ENCODE results near the gene ACOT7.

ACOT7 gene

DNA sequence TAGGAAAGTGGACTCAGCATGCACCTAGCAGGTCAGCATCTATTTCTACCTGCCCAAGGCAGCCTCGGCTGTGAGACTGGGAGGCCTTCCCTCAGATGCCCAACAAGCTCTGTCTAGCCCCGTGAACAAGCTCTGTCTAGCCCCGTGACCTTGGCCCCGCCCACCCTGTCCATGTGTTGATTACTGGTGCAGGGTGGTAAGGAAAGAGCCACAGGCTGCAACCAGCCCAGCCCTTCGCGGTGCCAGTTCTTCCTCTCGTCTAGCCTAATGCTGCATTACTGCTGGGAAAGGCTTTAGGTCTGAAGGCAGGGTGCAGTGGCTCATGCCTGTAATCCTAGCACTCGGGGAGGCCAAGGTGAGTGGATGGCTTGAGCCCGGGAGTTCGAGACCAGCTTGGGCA lies 134.9 kb downstream of the ACOT7 start:
- no peak overlapping the region for H3K4me2 ChIP-seq (ENCODE audit: low read depth, low read length, poor library complexity, severe bottlenecking)
- no peak overlapping the region for H2AFZ ChIP-seq (ENCODE audit: low read depth, low read length, severe bottlenecking)
- H3F3A ChIP-seq (ENCODE audit: insufficient read depth): no peaks in the 10 kb centered on the region
- H3K79me2 ChIP-seq (ENCODE audit: insufficient read depth, low read length): no peaks in the 10 kb centered on the region
- TF ChIP-seq, protein P1, sequence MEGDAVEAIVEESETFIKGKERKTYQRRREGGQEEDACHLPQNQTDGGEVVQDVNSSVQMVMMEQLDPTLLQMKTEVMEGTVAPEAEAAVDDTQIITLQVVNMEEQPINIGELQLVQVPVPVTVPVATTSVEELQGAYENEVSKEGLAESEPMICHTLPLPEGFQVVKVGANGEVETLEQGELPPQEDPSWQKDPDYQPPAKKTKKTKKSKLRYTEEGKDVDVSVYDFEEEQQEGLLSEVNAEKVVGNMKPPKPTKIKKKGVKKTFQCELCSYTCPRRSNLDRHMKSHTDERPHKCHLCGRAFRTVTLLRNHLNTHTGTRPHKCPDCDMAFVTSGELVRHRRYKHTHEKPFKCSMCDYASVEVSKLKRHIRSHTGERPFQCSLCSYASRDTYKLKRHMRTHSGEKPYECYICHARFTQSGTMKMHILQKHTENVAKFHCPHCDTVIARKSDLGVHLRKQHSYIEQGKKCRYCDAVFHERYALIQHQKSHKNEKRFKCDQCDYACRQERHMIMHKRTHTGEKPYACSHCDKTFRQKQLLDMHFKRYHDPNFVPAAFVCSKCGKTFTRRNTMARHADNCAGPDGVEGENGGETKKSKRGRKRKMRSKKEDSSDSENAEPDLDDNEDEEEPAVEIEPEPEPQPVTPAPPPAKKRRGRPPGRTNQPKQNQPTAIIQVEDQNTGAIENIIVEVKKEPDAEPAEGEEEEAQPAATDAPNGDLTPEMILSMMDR (IDR thresholded peaks at IDR 0.05; ENCODE audit: insufficient read depth, low read length, poor library complexity, severe bottlenecking): no peak
- no peak for TF ChIP-seq EZH2phosphoT487 (conservative IDR thresholded peaks at IDR 0.05; ENCODE audit: low read length)
- no peaks in the 10 kb centered on the region for H3K27me3 ChIP-seq (ENCODE audit: low read length)
- H3K36me3 ChIP-seq (ENCODE audit: low read length): no peaks in the 10 kb centered on the region
- no peaks in the 10 kb centered on the region for H3K9me2 ChIP-seq (replicated peaks; ENCODE audit: insufficient read depth, low read length)
- no peak overlapping the region for H3K9ac ChIP-seq (ENCODE audit: low read length)
- no peak overlapping the region for H3K27ac ChIP-seq (ENCODE audit: low read depth, low read length)
- no peak overlapping the region for H3K4me3 ChIP-seq (ENCODE audit: insufficient read depth, low read length, poor library complexity, severe bottlenecking)
- no peaks in the 10 kb centered on the region for H4K20me1 ChIP-seq (ENCODE audit: low read depth, low read length)
- H3K9me3 ChIP-seq (ENCODE audit: insufficient read depth, low read length): no peaks in the 10 kb centered on the region

DNA sequence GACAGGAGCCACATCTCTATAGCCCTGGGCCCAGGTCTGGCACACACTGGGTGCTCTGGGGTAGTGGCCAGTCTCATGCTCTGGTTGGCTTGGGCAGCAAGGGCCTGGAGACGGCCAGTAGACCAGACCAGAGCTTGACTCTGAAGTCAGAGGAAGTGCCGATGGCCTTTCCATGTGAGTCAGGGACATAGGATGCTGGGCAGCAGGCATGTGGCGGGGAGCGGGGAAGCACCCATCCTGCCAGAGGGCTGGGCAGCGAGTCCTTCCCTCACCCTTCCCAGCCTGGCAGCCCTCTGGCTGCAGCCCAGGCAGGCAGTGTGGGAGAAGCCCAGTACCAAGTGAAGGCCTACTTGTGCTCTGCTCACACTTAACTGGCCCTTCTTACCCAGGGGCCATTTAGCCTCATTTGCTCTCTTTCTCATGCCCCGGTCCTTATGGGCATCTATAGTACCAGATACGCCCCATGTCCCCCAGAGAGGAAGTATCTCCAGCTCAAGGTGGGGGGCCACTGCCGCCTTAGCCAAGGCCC lies 136.0 kb downstream of the ACOT7 start:
- no peaks in the 10 kb centered on the region for H3K27me3 ChIP-seq (ENCODE audit: low read length)
- H3K27ac ChIP-seq (ENCODE audit: low read depth, low read length): no peak overlapping the region
- no peak overlapping the region for H3K9ac ChIP-seq (ENCODE audit: low read length)
- H3K36me3 ChIP-seq (ENCODE audit: low read length): no peaks in the 10 kb centered on the region
- no peaks in the 10 kb centered on the region for H3K79me2 ChIP-seq (ENCODE audit: insufficient read depth, low read length)
- H3F3A ChIP-seq (ENCODE audit: insufficient read depth): no peaks in the 10 kb centered on the region
- H3K4me2 ChIP-seq (ENCODE audit: low read depth, low read length, poor library complexity, severe bottlenecking): no peak overlapping the region
- no peak overlapping the region for H2AFZ ChIP-seq (ENCODE audit: low read depth, low read length, severe bottlenecking)
- no peak for TF ChIP-seq EZH2phosphoT487 (conservative IDR thresholded peaks at IDR 0.05; ENCODE audit: low read length)
- TF ChIP-seq, protein P1 (IDR thresholded peaks at IDR 0.05; ENCODE audit: insufficient read depth, low read length, poor library complexity, severe bottlenecking): no peak
- H4K20me1 ChIP-seq (ENCODE audit: low read depth, low read length): no peaks in the 10 kb centered on the region
- no peaks in the 10 kb centered on the region for H3K9me3 ChIP-seq (ENCODE audit: insufficient read depth, low read length)
- no peak overlapping the region for H3K4me3 ChIP-seq (ENCODE audit: insufficient read depth, low read length, poor library complexity, severe bottlenecking)
- no peaks in the 10 kb centered on the region for H3K9me2 ChIP-seq (replicated peaks; ENCODE audit: insufficient read depth, low read length)

DNA sequence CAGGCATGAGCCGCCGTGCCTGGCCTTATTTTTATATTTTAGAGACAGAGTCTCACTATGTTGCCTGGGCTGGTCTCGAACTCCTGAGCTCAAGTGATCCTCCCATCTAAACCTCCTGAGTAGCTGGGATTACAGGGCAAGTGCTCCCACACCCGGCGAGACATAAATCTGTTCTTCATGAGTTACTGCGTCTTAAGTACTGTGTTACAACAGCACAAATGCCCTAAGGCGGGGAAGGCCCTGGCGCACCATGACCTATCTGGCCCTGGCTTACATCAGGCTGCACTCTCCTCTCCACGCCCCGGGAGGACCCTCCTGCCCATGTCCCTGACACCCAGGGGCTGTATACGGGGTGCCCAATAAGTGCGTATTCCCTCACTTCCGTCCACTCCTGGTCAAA lies 136.9 kb downstream of the ACOT7 start:
- H3K27ac ChIP-seq (ENCODE audit: low read depth, low read length): no peak overlapping the region
- H3K27me3 ChIP-seq (ENCODE audit: low read length): no peaks in the 10 kb centered on the region
- H3F3A ChIP-seq (ENCODE audit: insufficient read depth): no peaks in the 10 kb centered on the region
- H4K20me1 ChIP-seq (ENCODE audit: low read depth, low read length): no peaks in the 10 kb centered on the region
- H3K9me2 ChIP-seq (replicated peaks; ENCODE audit: insufficient read depth, low read length): no peaks in the 10 kb centered on the region
- H3K4me2 ChIP-seq (ENCODE audit: low read depth, low read length, poor library complexity, severe bottlenecking): no peak overlapping the region
- no peaks in the 10 kb centered on the region for H3K9me3 ChIP-seq (ENCODE audit: insufficient read depth, low read length)
- H3K9ac ChIP-seq (ENCODE audit: low read length): no peak overlapping the region
- H2AFZ ChIP-seq (ENCODE audit: low read depth, low read length, severe bottlenecking): no peak overlapping the region
- TF ChIP-seq EZH2phosphoT487 (conservative IDR thresholded peaks at IDR 0.05; ENCODE audit: low read length): no peak
- TF ChIP-seq, protein P1 (IDR thresholded peaks at IDR 0.05; ENCODE audit: insufficient read depth, low read length, poor library complexity, severe bottlenecking): no peak
- H3K36me3 ChIP-seq (ENCODE audit: low read length): no peaks in the 10 kb centered on the region
- H3K79me2 ChIP-seq (ENCODE audit: insufficient read depth, low read length): no peaks in the 10 kb centered on the region
- H3K4me3 ChIP-seq (ENCODE audit: insufficient read depth, low read length, poor library complexity, severe bottlenecking): no peak overlapping the region

Data from SU-DHL-6 (cell line).